ENCODE results near the gene GRIA4. TPM values are rescaled to one million over a fixed set of nuclear protein-coding genes. Genes with fewer than 3 reads are reported as not detected.
"Not testable (repeated sequence)": the region's sequence is repeated elsewhere in the genome, so short reads cannot be mapped to it uniquely, and the experiment has no call there.

Gene GRIA4
- polyA plus RNA-seq, 1 of the 3 experiments (the other 2 are of a cell fraction) = 0.02 TPM

GRCh38 chr11:105767931-105768330 lies 158.1 kb downstream of the GRIA4 start:
- Histone ChIP-seq H3K36me3 (replicated peaks in 1 of 2; ENCODE audit: control insufficient read depth in 1 of 2, insufficient read depth in 2 of 2, low read length in 1 of 2) (no peaks in the 10 kb centered on the region), H3K27me3 (ENCODE audit: insufficient read depth) (no peaks in the 10 kb centered on the region), H3K9me2 (no peaks in the 10 kb centered on the region), H4K20me1 (ENCODE audit: insufficient read depth) (no peaks in the 10 kb centered on the region), H2AFZ (ENCODE audit: low read depth) (no peak overlapping the region), H3K79me2 (ENCODE audit: insufficient read depth) (no peaks in the 10 kb centered on the region), H3K9ac (no peak overlapping the region), H3K4me3 (ENCODE audit: low read depth in 2 of 2, low read length in 1 of 2) (no peak overlapping the region), H3F3A (replicated peaks; ENCODE audit: insufficient read depth) (no peaks in the 10 kb centered on the region), H3K27ac (ENCODE audit: low read depth in 2 of 2, low read length in 1 of 2) (no peak overlapping the region), H3K9me3 (no peaks in the 10 kb centered on the region), H3K4me2 (no peak overlapping the region), H3K4me1 (ENCODE audit: control insufficient read depth in 1 of 2, insufficient read depth in 2 of 2, low read depth in 1 of 2, low read length in 1 of 2) (no peaks in the 10 kb centered on the region)
- TF ChIP-seq TEAD4 (IDR thresholded peaks at IDR 0.05; ENCODE audit: borderline replicate concordance, insufficient read depth) (no peak), POLR2AphosphoS5 (IDR thresholded peaks at IDR 0.05; ENCODE audit: low read depth, low read length) (no peak), RCOR1 (IDR thresholded peaks at IDR 0.05; ENCODE audit: low read length) (no peak), MAX (IDR thresholded peaks at IDR 0.05; ENCODE audit: low read depth) (no peak)
- no peak for DNase-seq
- ChIA-PET CTCF (no interaction called here), POLR2A (no interaction called here)

GRCh38 chr11:105769627-105770026 lies 159.8 kb downstream of the GRIA4 start:
- ChIA-PET POLR2A (no interaction called here), CTCF (no interaction called here)
- Histone ChIP-seq H3K9me2 (no peaks in the 10 kb centered on the region), H3F3A (replicated peaks; ENCODE audit: insufficient read depth) (no peaks in the 10 kb centered on the region), H3K4me1 (ENCODE audit: control insufficient read depth in 1 of 2, insufficient read depth in 2 of 2, low read depth in 1 of 2, low read length in 1 of 2) (no peaks in the 10 kb centered on the region), H3K27me3 (ENCODE audit: insufficient read depth) (no peaks in the 10 kb centered on the region), H4K20me1 (ENCODE audit: insufficient read depth) (no peaks in the 10 kb centered on the region), H3K4me3 (ENCODE audit: low read depth in 2 of 2, low read length in 1 of 2) (no peak overlapping the region), H3K9me3 (no peaks in the 10 kb centered on the region), H3K9ac (no peak overlapping the region), H2AFZ (ENCODE audit: low read depth) (no peak overlapping the region), H3K4me2 (no peak overlapping the region), H3K79me2 (ENCODE audit: insufficient read depth) (no peaks in the 10 kb centered on the region), H3K27ac (ENCODE audit: low read depth in 2 of 2, low read length in 1 of 2) (no peak overlapping the region), H3K36me3 (replicated peaks in 1 of 2; ENCODE audit: control insufficient read depth in 1 of 2, insufficient read depth in 2 of 2, low read length in 1 of 2) (no peaks in the 10 kb centered on the region)
- no peak for TF ChIP-seq EZH2phosphoT487 (IDR thresholded peaks at IDR 0.05; ENCODE audit: borderline replicate concordance, low read depth)
- no peak for TF ChIP-seq NRF1 (IDR thresholded peaks at IDR 0.05; ENCODE audit: low read depth, low read length)
- TF ChIP-seq USF2 (IDR thresholded peaks at IDR 0.05; ENCODE audit: borderline replicate concordance, low read depth, low read length) = no peak
- no peak for TF ChIP-seq REST (IDR thresholded peaks at IDR 0.05; ENCODE audit: low read depth, low read length)
- TF ChIP-seq CTCF (IDR thresholded peaks at IDR 0.05) = no peak
- TF ChIP-seq SMC3 (IDR thresholded peaks at IDR 0.05; ENCODE audit: low read depth, low read length) = no peak
- no peak for TF ChIP-seq GABPA (IDR thresholded peaks at IDR 0.05; ENCODE audit: low read depth)
- no peak for TF ChIP-seq FOXJ3 (CRISPR knock-in tag; IDR thresholded peaks at IDR 0.05)
- WGBS (ENCODE audit: low lambda C conversion rate) = 76% methylated on average over 2 of the region's 2 CpGs
- DNase-seq = no peak

- H4K20me1 ChIP-seq (ENCODE audit: insufficient read depth); CTCF ChIA-PET; H2AFZ ChIP-seq (ENCODE audit: low read depth); POLR2A ChIA-PET; H3K9me2 ChIP-seq; H3K4me2 ChIP-seq; H3K9ac ChIP-seq; H3K27ac ChIP-seq (ENCODE audit: low read depth in 2 of 2, low read length in 1 of 2); H3K9me3 ChIP-seq; H3K27me3 ChIP-seq (ENCODE audit: insufficient read depth); H3K4me3 ChIP-seq (ENCODE audit: low read depth in 2 of 2, low read length in 1 of 2); H3F3A ChIP-seq (replicated peaks; ENCODE audit: insufficient read depth); H3K79me2 ChIP-seq (ENCODE audit: insufficient read depth); H3K36me3 ChIP-seq (replicated peaks in 1 of 2; ENCODE audit: control insufficient read depth in 1 of 2, insufficient read depth in 2 of 2, low read length in 1 of 2); H3K4me1 ChIP-seq (ENCODE audit: control insufficient read depth in 1 of 2, insufficient read depth in 2 of 2, low read depth in 1 of 2, low read length in 1 of 2); DNase-seq: not testable (repeated sequence)
- WGBS (ENCODE audit: low lambda C conversion rate) = 62% methylated on average over 3 of the region's 3 CpGs
Observed at GRCh38 chr11:105773452-105773851, 163.6 kb downstream of the GRIA4 start.

All from SK-N-SH (cell line).